HCT116 (cell line): ENCODE measurements around the gene MXD3. TPM values are rescaled to one million over a fixed set of nuclear protein-coding genes. Genes with fewer than 3 reads are reported as not detected.

Experiments
- ATAC-seq: fragments of 200-7000 bp; cut with Tn5 transposase; 2 replicates; pipeline ENCODE4 v1.9.1; 2020; ENCODE audit warnings: mild to moderate bottlenecking, moderate library complexity
- BruUV-seq: library from RNA; stranded (reverse); fragments of 400-500 nt; replicated peaks from 2 replicates; lab custom pipeline; 2021; lab: Mats Ljungman, UMichigan
- CTCF ChIA-PET: fragments of 300-600 bp; sonication (Branson Sonifier 250); formaldehyde crosslinking; loops from one replicate; lab custom pipeline; 2021; ENCODE audit warnings: antibody characterized with exemption; lab: Charles Lee
- POLR2A ChIA-PET: fragments of 300-600, 350-600 bp; sonication (Branson Sonifier 250); formaldehyde crosslinking; loops from one replicate; lab custom pipeline; 2021; ENCODE audit warnings: antibody characterized with exemption; lab: Charles Lee
- RAD21 ChIA-PET, 2 experiments: fragments of 300-600 bp; sonication (Branson Sonifier 250); formaldehyde crosslinking; loops; one replicate each; lab custom pipeline; 2023; ENCODE audit warnings: low total read pairs in 2 of 2; ENCODE audit not compliant: uncharacterized antibody in 2 of 2, unreplicated experiment in 2 of 2, low non-redundant PET in 1 of 2; lab: Charles Lee
- DNase-seq: peaks from one replicate; pipeline ENCODE4 v3.0.0-alpha.2; 2010; ENCODE audit warnings: low read depth, low spot score
- H2AFZ ChIP-seq: fragments of 200-600 bp; shearing (Covaris generic), sonication (generic); 2 replicates; pipeline ENCODE4 v1.6.1; 2017; ENCODE audit warnings: low read depth, mixed run types, mixed read lengths, antibody characterized with exemption, low read length; ENCODE audit not compliant: poor library complexity, severe bottlenecking
- H3K27ac ChIP-seq: 2 replicates; pipeline ENCODE4 v1.5.1; 2012; ENCODE audit warnings: low read depth, low read length
- H3K27me3 ChIP-seq: fragments of 200-600 bp; sonication (generic); 2 replicates; pipeline ENCODE4 v1.6.1; 2016; ENCODE audit warnings: mixed run types, low read length, mixed read lengths; ENCODE audit not compliant: insufficient read depth
- H3K36me3 ChIP-seq, 2 experiments: fragments of 200-500 bp in 1 of 2; fragments of 200-600 bp in 1 of 2; sonication (Bioruptor generic) in 1 of 2; sonication (generic) in 1 of 2; 2 replicates each; pipeline versions ENCODE4 v1.5.1 to v1.6.1; 2014 to 2016; ENCODE audit warnings: low read length in 2 of 2, inconsistent platforms in 1 of 2, mixed read lengths in 1 of 2, mixed run types in 1 of 2; ENCODE audit not compliant: insufficient read depth in 2 of 2, control insufficient read depth in 1 of 2
- H3K4me1 ChIP-seq, 2 experiments: fragments of 200-600 bp in 1 of 2; sonication (generic) in 1 of 2; 2 replicates each; pipeline versions ENCODE4 v1.5.1 to v1.6.1; 2012 to 2017; ENCODE audit warnings: low read length in 2 of 2, inconsistent platforms in 1 of 2, mild to moderate bottlenecking in 1 of 2, mixed read lengths in 1 of 2, mixed run types in 1 of 2, moderate library complexity in 1 of 2; ENCODE audit not compliant: insufficient read depth in 2 of 2, control insufficient read depth in 1 of 2
- H3K4me2 ChIP-seq: fragments of 200-600 bp; sonication (generic); 2 replicates; pipeline ENCODE4 v1.6.1; 2017; ENCODE audit warnings: mixed run types, low read length, mixed read lengths
- H3K4me3 ChIP-seq, 2 experiments: fragments of 200-600 bp in 1 of 2; sonication (generic) in 1 of 2; replicated peaks in 1 of 2; 2 replicates each; pipeline ENCODE4 v1.5.1; 2011 to 2016; ENCODE audit warnings: low read length in 2 of 2, control low read depth in 1 of 2, low read depth in 1 of 2, mild to moderate bottlenecking in 1 of 2, mixed read lengths in 1 of 2, mixed run types in 1 of 2
- H3K79me2 ChIP-seq: fragments of 200-600 bp; sonication (generic); 2 replicates; pipeline ENCODE4 v1.6.1; 2017; ENCODE audit warnings: mild to moderate bottlenecking, mixed run types, low read length, moderate library complexity, mixed read lengths; ENCODE audit not compliant: insufficient read depth
- H3K9ac ChIP-seq: fragments of 200-600 bp; sonication (generic); 2 replicates; pipeline ENCODE4 v1.6.1; 2016; ENCODE audit warnings: low read length, mixed read lengths
- H3K9me2 ChIP-seq: fragments of 200-600 bp; sonication (generic), shearing (Covaris generic); 2 replicates; pipeline ENCODE4 v1.6.1; 2017; ENCODE audit warnings: mixed run types, mild to moderate bottlenecking, moderate library complexity; ENCODE audit not compliant: insufficient read depth
- H3K9me3 ChIP-seq, 2 experiments: fragments of 200-500 bp in 1 of 2; fragments of 200-600 bp in 1 of 2; sonication (Bioruptor generic) in 1 of 2; sonication (generic) in 1 of 2; 2 replicates each; pipeline ENCODE4 v1.6.1; 2014 to 2017; ENCODE audit warnings: low read length in 2 of 2, mixed read lengths in 2 of 2, inconsistent platforms in 1 of 2, low read depth in 1 of 2, mild to moderate bottlenecking in 1 of 2, mixed run types in 1 of 2, moderate library complexity in 1 of 2; ENCODE audit not compliant: control insufficient read depth in 1 of 2, insufficient read depth in 1 of 2
- H4K20me1 ChIP-seq: fragments of 200-600 bp; sonication (generic), shearing (Covaris generic); 2 replicates; pipeline ENCODE4 v1.6.1; 2017; ENCODE audit warnings: mixed run types, mild to moderate bottlenecking, moderate library complexity; ENCODE audit not compliant: insufficient read depth
- CBX3 ChIP-seq: IDR thresholded peaks from 2 replicates; pipeline ENCODE4 v1.6.1; 2012; ENCODE audit warnings: low read depth
- EGR1 ChIP-seq: IDR thresholded peaks from 2 replicates; pipeline ENCODE4 v1.6.1; 2012; ENCODE audit warnings: low read depth
- ELF1 ChIP-seq: IDR thresholded peaks from 2 replicates; pipeline ENCODE4 v1.6.1; 2012; ENCODE audit warnings: low read depth, borderline replicate concordance
- EZH2 ChIP-seq: fragments of 200-600 bp; sonication (generic); IDR thresholded peaks from 2 replicates; pipeline ENCODE4 v1.6.1; 2017; ENCODE audit warnings: antibody characterized with exemption, mixed run types
- FOSL1 ChIP-seq: IDR thresholded peaks from 2 replicates; pipeline ENCODE4 v1.6.1; 2012; ENCODE audit warnings: low read depth
- JUND ChIP-seq: IDR thresholded peaks from 2 replicates; pipeline ENCODE4 v1.6.1; 2012
- POLR2A ChIP-seq: IDR thresholded peaks from 2 replicates; pipeline ENCODE4 v1.7.0; 2011; ENCODE audit warnings: borderline replicate concordance; ENCODE audit not compliant: insufficient read depth, insufficient read length; ENCODE audit errors: extremely low read depth
- POLR2AphosphoS5 ChIP-seq: IDR thresholded peaks from 2 replicates; pipeline ENCODE4 v1.6.1; 2011; ENCODE audit warnings: mild to moderate bottlenecking, low read depth, low read length, moderate library complexity
- RAD21 ChIP-seq: IDR thresholded peaks from 2 replicates; pipeline ENCODE4 v1.6.1; 2012; ENCODE audit warnings: low read depth, mild to moderate bottlenecking
- SRF ChIP-seq: IDR thresholded peaks from 2 replicates; pipeline ENCODE4 v1.6.1; 2012; ENCODE audit warnings: low read depth
- TCF7L2 ChIP-seq: IDR thresholded peaks from 2 replicates; pipeline ENCODE4 v1.7.0; 2011; ENCODE audit warnings: borderline replicate concordance, inconsistent platforms; ENCODE audit not compliant: insufficient read depth, insufficient read length; ENCODE audit errors: extremely low read depth
- YY1 ChIP-seq: IDR thresholded peaks from 2 replicates; pipeline ENCODE4 v1.6.1; 2011; ENCODE audit warnings: low read length, low read depth, moderate library complexity, mild to moderate bottlenecking; ENCODE audit not compliant: insufficient replicate concordance; ENCODE audit errors: extremely low read depth
- ZNF274 ChIP-seq: fragments of 200-500 bp; sonication (Bioruptor generic); IDR thresholded peaks from 2 replicates; pipeline ENCODE4 v1.6.1; 2014; ENCODE audit warnings: mild to moderate bottlenecking, low read depth, low read length, inconsistent platforms
- intact Hi-C: fragments of 100-400 bp; cut with micrococcal nuclease; formaldehyde crosslinking; loops from 2 replicates; pipeline ENCODE4 v1.10.0; 2022
- total RNA-seq: library from RNA; stranded (reverse); gene quantifications from one replicate; pipeline ENCODE4 v1.2.1, GENCODE V29; 2021; ENCODE audit not compliant: unreplicated experiment
- TF ChIP-seq, protein P1 (sequence below): IDR thresholded peaks from 2 replicates; pipeline ENCODE4 v1.6.1; 2011; ENCODE audit warnings: mild to moderate bottlenecking, low read length, moderate library complexity; ENCODE audit not compliant: insufficient replicate concordance; ENCODE audit errors: extremely low read depth
- TF ChIP-seq, protein P2 (sequence below): IDR thresholded peaks from 2 replicates; pipeline ENCODE4 v1.6.1; 2012; ENCODE audit warnings: low read depth
- TF ChIP-seq, protein P3 (sequence below), 3 experiments: fragments of 200-600 bp in 1 of 3; sonication (generic) in 1 of 3; IDR thresholded peaks in 2 of 3; conservative IDR thresholded peaks in 1 of 3; 2 replicates each; pipeline ENCODE4 v1.5.1; 2012 to 2017; ENCODE audit warnings: low read depth in 2 of 3, low read length in 2 of 3, antibody characterized with exemption in 1 of 3, borderline replicate concordance in 1 of 3, control low read depth in 1 of 3, mild to moderate bottlenecking in 1 of 3, mixed read lengths in 1 of 3, mixed run types in 1 of 3, moderate library complexity in 1 of 3; ENCODE audit not compliant: insufficient read depth in 1 of 3
- TF ChIP-seq, protein P4 (sequence below): IDR thresholded peaks from 2 replicates; pipeline ENCODE4 v1.6.1; 2012

The MXD3 gene
- total RNA-seq, 1 experiment from 2014 or later, result 37.6 TPM

- Histone ChIP-seq H3K4me1 (peaks cover 7 to 11% of the 10 kb centered on the region in 2 experiments; a peak in 3 of 4 replicates), H3K9me2 (no peaks in the 10 kb centered on the region), H3K4me3 (no peak overlapping the region), H3K9ac (no peak overlapping the region), H4K20me1 (no peaks in the 10 kb centered on the region), H3K79me2 (no peaks in the 10 kb centered on the region), H3K36me3 (no peaks in the 10 kb centered on the region; a peak in 1 of 4 replicates), H3K27ac (no peak overlapping the region), H2AFZ (no peak overlapping the region), H3K9me3 (no peaks in the 10 kb centered on the region), H3K4me2 (no peak overlapping the region), H3K27me3 (no peaks in the 10 kb centered on the region)
- intact Hi-C loops, result no loop called here
- ChIA-PET RAD21 (no interaction called here), CTCF (interaction anchor here (0.7 kb wide), 1 partner anchor 18 kb away, joined by 3 read pairs; no protein-coding TSS in a partner anchor), POLR2A (interaction anchor here (0.6 to 1.2 kb wide), 3 partner anchors 18 to 245 kb away, joined by 3 read pairs; partner anchors contain the start of gene PDLIM7)
- no peak for DNase-seq
- no peak for TF ChIP-seq SRF
- TF ChIP-seq ZNF274, result no peak
- TF ChIP-seq ELF1, result no peak
- TF ChIP-seq EZH2, result no peak
- TF ChIP-seq, protein P1, sequence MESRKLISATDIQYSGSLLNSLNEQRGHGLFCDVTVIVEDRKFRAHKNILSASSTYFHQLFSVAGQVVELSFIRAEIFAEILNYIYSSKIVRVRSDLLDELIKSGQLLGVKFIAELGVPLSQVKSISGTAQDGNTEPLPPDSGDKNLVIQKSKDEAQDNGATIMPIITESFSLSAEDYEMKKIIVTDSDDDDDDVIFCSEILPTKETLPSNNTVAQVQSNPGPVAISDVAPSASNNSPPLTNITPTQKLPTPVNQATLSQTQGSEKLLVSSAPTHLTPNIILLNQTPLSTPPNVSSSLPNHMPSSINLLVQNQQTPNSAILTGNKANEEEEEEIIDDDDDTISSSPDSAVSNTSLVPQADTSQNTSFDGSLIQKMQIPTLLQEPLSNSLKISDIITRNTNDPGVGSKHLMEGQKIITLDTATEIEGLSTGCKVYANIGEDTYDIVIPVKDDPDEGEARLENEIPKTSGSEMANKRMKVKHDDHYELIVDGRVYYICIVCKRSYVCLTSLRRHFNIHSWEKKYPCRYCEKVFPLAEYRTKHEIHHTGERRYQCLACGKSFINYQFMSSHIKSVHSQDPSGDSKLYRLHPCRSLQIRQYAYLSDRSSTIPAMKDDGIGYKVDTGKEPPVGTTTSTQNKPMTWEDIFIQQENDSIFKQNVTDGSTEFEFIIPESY, result no peak
- no peak for TF ChIP-seq TCF7L2
- TF ChIP-seq POLR2A, result no peak
- no peak for TF ChIP-seq YY1
- TF ChIP-seq, protein P2, sequence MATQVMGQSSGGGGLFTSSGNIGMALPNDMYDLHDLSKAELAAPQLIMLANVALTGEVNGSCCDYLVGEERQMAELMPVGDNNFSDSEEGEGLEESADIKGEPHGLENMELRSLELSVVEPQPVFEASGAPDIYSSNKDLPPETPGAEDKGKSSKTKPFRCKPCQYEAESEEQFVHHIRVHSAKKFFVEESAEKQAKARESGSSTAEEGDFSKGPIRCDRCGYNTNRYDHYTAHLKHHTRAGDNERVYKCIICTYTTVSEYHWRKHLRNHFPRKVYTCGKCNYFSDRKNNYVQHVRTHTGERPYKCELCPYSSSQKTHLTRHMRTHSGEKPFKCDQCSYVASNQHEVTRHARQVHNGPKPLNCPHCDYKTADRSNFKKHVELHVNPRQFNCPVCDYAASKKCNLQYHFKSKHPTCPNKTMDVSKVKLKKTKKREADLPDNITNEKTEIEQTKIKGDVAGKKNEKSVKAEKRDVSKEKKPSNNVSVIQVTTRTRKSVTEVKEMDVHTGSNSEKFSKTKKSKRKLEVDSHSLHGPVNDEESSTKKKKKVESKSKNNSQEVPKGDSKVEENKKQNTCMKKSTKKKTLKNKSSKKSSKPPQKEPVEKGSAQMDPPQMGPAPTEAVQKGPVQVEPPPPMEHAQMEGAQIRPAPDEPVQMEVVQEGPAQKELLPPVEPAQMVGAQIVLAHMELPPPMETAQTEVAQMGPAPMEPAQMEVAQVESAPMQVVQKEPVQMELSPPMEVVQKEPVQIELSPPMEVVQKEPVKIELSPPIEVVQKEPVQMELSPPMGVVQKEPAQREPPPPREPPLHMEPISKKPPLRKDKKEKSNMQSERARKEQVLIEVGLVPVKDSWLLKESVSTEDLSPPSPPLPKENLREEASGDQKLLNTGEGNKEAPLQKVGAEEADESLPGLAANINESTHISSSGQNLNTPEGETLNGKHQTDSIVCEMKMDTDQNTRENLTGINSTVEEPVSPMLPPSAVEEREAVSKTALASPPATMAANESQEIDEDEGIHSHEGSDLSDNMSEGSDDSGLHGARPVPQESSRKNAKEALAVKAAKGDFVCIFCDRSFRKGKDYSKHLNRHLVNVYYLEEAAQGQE, result no peak
- TF ChIP-seq RAD21, result no peak
- no peak for TF ChIP-seq EGR1
- no peak for TF ChIP-seq JUND
- TF ChIP-seq, protein P3, sequence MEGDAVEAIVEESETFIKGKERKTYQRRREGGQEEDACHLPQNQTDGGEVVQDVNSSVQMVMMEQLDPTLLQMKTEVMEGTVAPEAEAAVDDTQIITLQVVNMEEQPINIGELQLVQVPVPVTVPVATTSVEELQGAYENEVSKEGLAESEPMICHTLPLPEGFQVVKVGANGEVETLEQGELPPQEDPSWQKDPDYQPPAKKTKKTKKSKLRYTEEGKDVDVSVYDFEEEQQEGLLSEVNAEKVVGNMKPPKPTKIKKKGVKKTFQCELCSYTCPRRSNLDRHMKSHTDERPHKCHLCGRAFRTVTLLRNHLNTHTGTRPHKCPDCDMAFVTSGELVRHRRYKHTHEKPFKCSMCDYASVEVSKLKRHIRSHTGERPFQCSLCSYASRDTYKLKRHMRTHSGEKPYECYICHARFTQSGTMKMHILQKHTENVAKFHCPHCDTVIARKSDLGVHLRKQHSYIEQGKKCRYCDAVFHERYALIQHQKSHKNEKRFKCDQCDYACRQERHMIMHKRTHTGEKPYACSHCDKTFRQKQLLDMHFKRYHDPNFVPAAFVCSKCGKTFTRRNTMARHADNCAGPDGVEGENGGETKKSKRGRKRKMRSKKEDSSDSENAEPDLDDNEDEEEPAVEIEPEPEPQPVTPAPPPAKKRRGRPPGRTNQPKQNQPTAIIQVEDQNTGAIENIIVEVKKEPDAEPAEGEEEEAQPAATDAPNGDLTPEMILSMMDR (IDR thresholded peaks at IDR 0.05 in 2 of 3, conservative IDR thresholded peaks at IDR 0.05 in 1 of 3; ENCODE audit: borderline replicate concordance in 1 of 3, insufficient read depth in 1 of 3, low read depth in 2 of 3, low read length in 2 of 3), result no peak
- TF ChIP-seq CBX3, result no peak
- TF ChIP-seq FOSL1, result no peak
- TF ChIP-seq, protein P4, sequence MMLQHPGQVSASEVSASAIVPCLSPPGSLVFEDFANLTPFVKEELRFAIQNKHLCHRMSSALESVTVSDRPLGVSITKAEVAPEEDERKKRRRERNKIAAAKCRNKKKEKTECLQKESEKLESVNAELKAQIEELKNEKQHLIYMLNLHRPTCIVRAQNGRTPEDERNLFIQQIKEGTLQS, result no peak
- TF ChIP-seq POLR2AphosphoS5, result no peak
- ATAC-seq, result no peak
- no TSS peak for BruUV-seq
These were observed 16.1 kb upstream of the MXD3 start for GRCh38 chr5:177327539-177328522.
